HG03442 (cell line): ENCODE results near the gene FRS2.
A peak's percentile ranks its signal among the peaks of the same experiment; 100 is the strongest.

Experiments used
- ATAC-seq: cut with Tn5 transposase; IDR thresholded peaks from one replicate; pipeline ENCODE4 v1.9.1; 2021; ENCODE audit warnings: mild to moderate bottlenecking, moderate library complexity; ENCODE audit not compliant: unreplicated experiment

Gene FRS2

GRCh38 chr12:69524331-69524630, 54.1 kb downstream of the FRS2 start:
- no peak for ATAC-seq

DNA sequence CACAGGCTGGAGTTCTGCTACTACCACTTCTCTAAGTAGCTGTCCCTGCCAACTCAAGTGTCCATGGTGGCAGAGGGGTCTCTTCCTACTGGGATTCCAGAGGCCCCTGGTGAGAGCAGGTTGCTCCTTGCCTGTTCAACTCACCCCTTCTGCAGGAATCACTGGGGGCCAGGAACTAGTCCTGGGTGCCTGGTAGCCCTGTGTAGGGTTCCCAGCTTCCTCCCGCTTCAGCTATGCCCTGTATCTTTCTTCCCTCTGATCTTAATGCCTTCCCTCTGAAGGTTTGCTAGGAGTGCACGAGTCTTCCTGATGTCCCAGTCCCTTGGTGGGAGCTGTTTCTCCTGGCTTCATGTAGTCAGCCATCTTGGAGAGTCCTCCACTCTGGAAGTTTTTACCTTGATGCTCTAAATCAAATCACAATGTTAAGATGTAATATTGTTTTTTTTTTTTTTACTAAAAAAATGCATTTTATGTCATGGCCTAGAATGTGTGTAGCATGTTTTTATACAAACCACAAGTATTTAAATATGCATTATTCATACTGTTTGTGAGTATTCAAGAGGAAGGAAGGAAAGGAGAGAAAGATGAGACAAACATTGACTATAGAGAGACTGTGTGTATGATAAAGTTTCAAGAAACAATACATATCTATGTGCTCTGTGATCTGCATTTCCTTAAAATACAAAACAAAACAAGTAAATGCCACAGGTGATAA, 54.7 kb downstream of the FRS2 start:
- ATAC-seq, result no peak

- ATAC-seq, result no peak
These were observed 57.5 kb downstream of the FRS2 start for GRCh38 chr12:69527506-69528272.

DNA sequence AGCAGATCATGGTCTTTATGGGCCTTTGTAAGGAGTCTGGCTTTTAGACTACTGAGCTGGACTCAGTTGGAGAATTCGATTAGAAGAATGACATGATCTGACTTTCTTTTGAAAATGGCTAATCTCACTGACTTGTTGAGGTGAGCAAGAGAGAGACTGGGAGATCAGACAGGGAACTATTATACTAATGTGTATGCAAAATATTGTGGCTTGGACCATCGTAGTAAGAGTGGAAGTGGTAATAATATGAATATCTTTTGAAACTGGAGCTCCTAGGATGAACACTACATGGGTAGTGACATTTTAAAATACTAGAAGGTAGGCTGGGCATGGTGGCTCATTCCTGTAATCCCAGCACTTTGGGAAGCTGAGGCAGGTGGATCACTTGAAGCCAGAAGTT, 58.8 kb downstream of the FRS2 start:
- ATAC-seq, result peak; percentile 57

- no peak for ATAC-seq
These were observed 63.7 kb downstream of the FRS2 start for GRCh38 chr12:69533844-69534243.

DNA sequence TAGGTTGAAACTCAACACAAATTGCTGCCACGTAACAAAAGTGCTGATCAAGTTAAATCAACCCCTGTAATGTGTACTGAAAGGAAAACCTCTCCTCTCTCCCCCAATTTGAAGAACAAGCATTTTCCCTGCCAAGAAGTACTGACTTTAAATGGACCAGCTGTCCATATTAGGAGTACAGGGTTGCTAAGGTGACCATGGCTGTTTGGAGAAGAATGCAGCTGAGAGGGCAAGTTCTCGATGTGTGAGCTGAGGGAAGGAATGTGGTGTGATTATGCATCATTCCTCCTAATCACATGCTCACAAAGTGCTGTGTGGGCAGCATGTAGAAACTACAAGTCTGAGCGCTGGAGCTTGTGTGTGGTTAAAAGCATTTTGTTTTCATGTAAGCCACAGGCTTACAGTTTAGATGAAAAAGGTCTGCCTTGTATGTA, 64.2 kb downstream of the FRS2 start:
- ATAC-seq, result peak; percentile 98

DNA sequence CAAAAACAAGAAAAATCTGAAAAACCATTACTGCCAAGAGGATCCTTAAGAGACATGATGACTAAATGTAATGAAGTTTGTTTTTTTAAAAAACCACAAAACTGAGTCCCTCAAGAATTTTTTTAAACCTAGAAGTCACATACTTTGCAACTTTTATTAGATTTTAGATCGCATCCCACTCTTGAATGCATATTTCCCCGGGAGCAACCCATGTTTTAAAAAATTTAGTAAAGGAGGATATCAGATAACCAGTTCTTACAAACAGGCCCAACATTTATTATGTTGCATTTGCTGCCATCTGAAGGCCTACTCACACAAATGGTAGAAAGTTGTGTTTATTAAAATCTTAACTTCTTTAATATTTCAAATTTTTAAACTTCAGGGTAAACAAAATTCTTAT, 70.8 kb downstream of the FRS2 start:
- no peak for ATAC-seq

GRCh38 chr12:69544087-69544486, 73.9 kb downstream of the FRS2 start:
- ATAC-seq, result no peak

GRCh38 chr12:69545081-69545480, 74.9 kb downstream of the FRS2 start:
- ATAC-seq, result no peak

DNA sequence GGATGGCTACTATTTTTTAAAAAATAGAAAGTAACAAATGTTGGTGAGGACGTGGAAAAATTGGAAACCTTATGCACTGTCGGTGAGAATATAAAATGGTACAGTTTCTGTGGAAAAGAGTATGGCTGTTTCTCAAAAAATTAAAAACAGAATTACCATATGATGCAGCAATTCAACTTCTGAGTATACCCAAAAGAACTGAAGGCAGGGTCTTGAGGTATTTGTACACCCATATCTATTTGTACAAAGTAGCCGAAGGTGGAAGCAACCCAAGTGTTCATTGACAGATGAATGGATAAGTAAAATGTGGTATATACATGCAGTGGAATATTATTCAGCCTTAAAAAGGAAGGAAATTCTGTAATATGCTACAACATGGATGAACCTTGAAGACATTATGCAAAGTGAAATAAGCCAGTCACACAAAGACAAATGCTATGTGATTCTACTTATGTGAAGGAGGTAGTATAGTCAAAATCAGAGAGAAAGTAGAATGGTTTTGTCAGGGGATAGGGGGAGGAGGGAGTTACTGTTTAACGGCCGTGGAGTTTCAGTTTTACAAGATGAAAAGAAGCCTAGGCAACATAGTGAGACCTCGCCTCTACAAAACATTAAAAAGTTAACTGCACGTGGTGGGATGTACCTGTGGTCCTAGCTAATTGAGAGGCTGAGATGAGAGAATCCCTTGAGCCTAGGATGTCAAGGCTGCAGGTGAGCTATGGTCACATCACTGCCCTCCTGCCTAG, 76.7 kb downstream of the FRS2 start:
- peak; percentile 68 for ATAC-seq

GRCh38 chr12:69548687-69549086, 78.5 kb downstream of the FRS2 start:
- ATAC-seq, result no peak

- ATAC-seq, result no peak
These were observed 80.6 kb downstream of the FRS2 start for GRCh38 chr12:69550569-69551350.

DNA sequence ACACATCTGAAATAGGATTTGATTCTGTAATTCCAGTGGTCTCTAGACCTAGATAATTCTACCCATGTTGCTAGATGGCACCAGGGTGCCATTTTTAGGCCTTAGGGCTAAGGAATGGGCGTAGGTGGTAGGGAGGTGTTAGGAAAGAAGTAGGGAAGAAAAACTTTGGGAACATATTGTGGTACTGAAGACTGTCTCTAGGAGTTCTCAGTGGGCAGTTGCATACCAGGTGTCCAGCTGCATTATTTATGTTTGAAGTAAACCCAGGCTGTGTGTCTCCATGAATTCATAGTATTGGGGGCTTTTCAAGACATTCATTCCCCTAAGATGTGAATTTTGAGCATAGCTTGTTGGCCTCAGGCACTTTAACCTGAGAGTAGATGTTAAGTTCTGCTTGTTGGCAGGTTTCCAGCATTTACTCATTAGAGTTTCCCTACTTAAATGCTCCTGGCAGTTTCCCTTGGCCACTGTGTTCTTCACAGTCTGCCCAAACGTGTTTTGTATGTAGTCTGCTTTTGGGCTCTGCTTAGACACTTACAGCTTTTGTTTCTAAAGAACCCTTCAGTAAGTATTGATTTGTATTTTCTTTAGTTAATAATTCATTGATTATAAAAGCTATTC, 83.5 kb downstream of the FRS2 start:
- no peak for ATAC-seq

GRCh38 chr12:69555461-69555860, 85.3 kb downstream of the FRS2 start:
- ATAC-seq, result no peak

DNA sequence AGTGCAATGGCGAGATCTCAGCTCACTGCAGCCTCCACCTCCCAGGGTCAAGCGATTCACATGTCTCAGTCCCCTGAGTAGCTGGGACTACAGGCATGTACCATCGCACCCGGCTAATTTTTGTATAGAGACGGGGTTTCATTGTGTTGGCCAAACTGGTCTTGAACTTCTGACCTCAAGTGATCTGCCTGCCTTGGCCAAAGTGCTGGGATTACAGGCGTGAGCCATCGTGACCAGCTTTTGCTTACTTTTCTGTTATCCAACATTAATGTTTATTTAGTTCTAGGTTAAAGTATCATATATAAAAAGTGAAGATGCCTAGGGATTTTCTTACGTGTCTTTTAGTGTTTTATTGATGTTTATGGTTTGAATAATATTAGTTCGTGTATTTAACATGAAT, 86.2 kb downstream of the FRS2 start:
- ATAC-seq, result no peak

DNA sequence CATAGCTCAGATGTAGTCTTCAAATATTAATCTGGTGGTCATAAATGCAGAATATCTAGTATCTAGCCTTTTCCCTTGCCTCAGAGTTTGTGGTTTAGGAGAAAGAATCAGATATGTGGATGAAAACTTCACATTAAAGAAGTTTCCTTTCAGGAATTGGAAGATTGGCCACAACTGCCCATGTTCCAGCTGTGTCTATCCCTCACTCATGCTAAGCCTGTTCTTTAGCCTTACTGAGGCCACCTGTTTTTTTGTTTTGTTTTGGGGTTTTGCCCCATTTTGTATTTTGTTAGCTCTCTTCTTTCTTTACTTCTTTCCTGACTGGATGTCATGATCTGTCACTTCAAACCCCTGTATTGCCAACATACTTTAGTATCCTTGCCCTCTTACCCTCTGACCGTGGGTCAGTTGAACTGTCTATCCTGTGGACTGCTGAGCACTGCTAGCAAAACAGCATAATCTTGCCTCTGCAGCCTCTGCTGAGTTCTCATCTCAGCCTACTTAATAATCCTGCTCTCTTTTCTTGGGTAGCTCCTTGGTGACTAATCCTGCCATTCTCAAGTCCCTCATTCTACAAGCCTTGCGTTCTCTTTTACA, 93.1 kb downstream of the FRS2 start:
- no peak for ATAC-seq

DNA sequence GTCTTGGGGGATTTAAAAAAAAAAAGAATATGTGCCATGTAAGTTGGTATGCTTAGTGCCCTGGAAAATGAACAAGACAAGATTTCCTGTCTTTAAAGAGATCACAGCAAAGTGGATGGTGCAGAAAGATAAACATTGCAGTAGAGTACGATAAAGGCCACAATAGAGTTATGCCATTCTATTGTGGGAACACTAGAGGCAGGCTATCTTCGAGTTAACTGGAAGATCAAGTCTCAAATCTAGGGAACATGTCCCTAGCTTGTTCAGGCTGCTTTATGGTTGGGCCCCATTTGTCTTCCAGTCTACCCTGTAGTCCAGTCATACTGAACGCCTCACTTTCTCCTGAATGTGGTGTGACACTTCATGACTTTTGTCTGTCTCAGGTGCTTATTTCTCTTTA, 96.4 kb downstream of the FRS2 start:
- no peak for ATAC-seq

- no peak for ATAC-seq
These were observed 99.0 kb downstream of the FRS2 start for GRCh38 chr12:69569236-69569635.

- no peak for ATAC-seq
These were observed 99.9 kb downstream of the FRS2 start for GRCh38 chr12:69570000-69570516.
